ENCODE data around the gene GOLGA6L9. TPM values are rescaled to one million over a fixed set of nuclear protein-coding genes. Genes with fewer than 3 reads are reported as not detected.
"Not testable (repeated sequence)": the region's sequence is repeated elsewhere in the genome, so short reads cannot be mapped to it uniquely, and the experiment has no call there.

The GOLGA6L9 gene

GRCh38 chr15:82477343-82478057 is 47.9 kb downstream of the GOLGA6L9 start:
- WGBS: 97% methylated on average over 4 of the region's 13 CpGs
- H2BK15ac ChIP-seq (ENCODE audit: low read depth, poor library complexity, severe bottlenecking); H2AK5ac ChIP-seq (ENCODE audit: low read length, severe bottlenecking); H3K4ac ChIP-seq (ENCODE audit: low read depth in 1 of 2, low read length in 2 of 2); H3K14ac ChIP-seq (ENCODE audit: low read length in 2 of 2); H3K4me1 ChIP-seq (ENCODE audit: control insufficient read depth, insufficient read depth, low read depth, low read length); H2BK12ac ChIP-seq (ENCODE audit: low read length in 2 of 2); H3K9me3 ChIP-seq (ENCODE audit: control insufficient read depth, low read length); H3K23ac ChIP-seq (ENCODE audit: low read length in 2 of 2); H4K91ac ChIP-seq (ENCODE audit: low read length); H3K4me3 ChIP-seq (ENCODE audit: insufficient read depth in 1 of 2, low read depth in 1 of 2, low read length in 2 of 2); H2AFZ ChIP-seq (ENCODE audit: low read depth, low read length); H3K4me2 ChIP-seq (ENCODE audit: low read length, poor library complexity, severe bottlenecking); H3K9ac ChIP-seq (ENCODE audit: low read length); DNase-seq; H2BK5ac ChIP-seq (ENCODE audit: low read depth, low read length, poor library complexity, severe bottlenecking); H3K27ac ChIP-seq (ENCODE audit: low read length, poor library complexity, severe bottlenecking); H2BK120ac ChIP-seq (ENCODE audit: low read depth, low read length); H4K8ac ChIP-seq (ENCODE audit: low read length); H3K79me1 ChIP-seq (replicated peaks; ENCODE audit: low read length, poor library complexity, severe bottlenecking); H3K27me3 ChIP-seq (ENCODE audit: control insufficient read depth in 1 of 2, insufficient read depth in 1 of 2, low read length in 2 of 2); H3K18ac ChIP-seq (ENCODE audit: low read depth in 1 of 2, low read length in 2 of 2): not testable (repeated sequence)
- H3K36me3 ChIP-seq (ENCODE audit: control insufficient read depth in 1 of 2, insufficient read depth in 2 of 2, low read depth in 1 of 2, low read length in 2 of 2): peaks cover 0 to 10% of the 10 kb centered on the region in 2 experiments

Small RNAs within 50 kb of the gene (small RNA-seq; reads per million reads assigned to genes)
- gene AC245033.3 (ENCODE audit: low read depth): not detected
